Parathyroid adenoma (tissue), 2 donors: ENCODE data around the gene RNF138.

Source experiments
- H2AFZ ChIP-seq: fragments of 300-600 bp; sonication (generic); one replicate; pipeline ENCODE4 v1.7.0; 2017; ENCODE audit warnings: antibody characterized with exemption, mild to moderate bottlenecking
- H3K27ac ChIP-seq: fragments of 300-600 bp; sonication (generic); one replicate; pipeline ENCODE4 v1.7.0; 2017
- H3K27me3 ChIP-seq: fragments of 300-600 bp; sonication (generic); one replicate; pipeline ENCODE4 v1.7.0; 2017; ENCODE audit warnings: low read length; ENCODE audit not compliant: control insufficient read depth, insufficient read depth
- H3K36me3 ChIP-seq: fragments of 300-600 bp; sonication (generic); one replicate; pipeline ENCODE4 v1.7.0; 2017; ENCODE audit warnings: low read length; ENCODE audit not compliant: control insufficient read depth, insufficient read depth
- H3K4me1 ChIP-seq: fragments of 300-600 bp; sonication (generic); one replicate; pipeline ENCODE4 v1.7.0; 2017; ENCODE audit warnings: control low read depth
- H3K4me2 ChIP-seq: fragments of 300-600 bp; sonication (generic); one replicate; pipeline ENCODE4 v1.7.0; 2017; ENCODE audit warnings: low read length
- H3K4me3 ChIP-seq: fragments of 300-600 bp; sonication (generic); one replicate; pipeline ENCODE4 v1.7.0; 2017; ENCODE audit warnings: low read depth, low read length
- H3K79me2 ChIP-seq: fragments of 300-600 bp; sonication (generic); one replicate; pipeline ENCODE4 v1.7.0; 2017; ENCODE audit warnings: control low read depth
- H3K9ac ChIP-seq: fragments of 300-600 bp; sonication (generic); one replicate; pipeline ENCODE4 v1.7.0; 2017; ENCODE audit warnings: mild to moderate bottlenecking
- H3K9me3 ChIP-seq: fragments of 300-600 bp; sonication (generic); one replicate; pipeline ENCODE4 v1.7.0; 2017; ENCODE audit warnings: low read length; ENCODE audit not compliant: control insufficient read depth
- TF ChIP-seq, protein P1 (sequence below): fragments of 300-600 bp; sonication (generic); IDR thresholded peaks from one replicate; pipeline ENCODE4 v1.7.0; 2017; ENCODE audit warnings: antibody characterized with exemption, mild to moderate bottlenecking
- donor health status: primary hyperparathyroidism.

Gene RNF138

GRCh38 chr18:32148185-32148870, 56.7 kb downstream of the RNF138 start:
- H3K4me1 ChIP-seq: no peaks in the 10 kb centered on the region
- no peak overlapping the region for H3K4me3 ChIP-seq
- H3K27ac ChIP-seq: no peak overlapping the region
- no peaks in the 10 kb centered on the region for H3K27me3 ChIP-seq
- no peaks in the 10 kb centered on the region for H3K36me3 ChIP-seq
- no peaks in the 10 kb centered on the region for H3K79me2 ChIP-seq
- H3K9me3 ChIP-seq: no peaks in the 10 kb centered on the region
- H3K4me2 ChIP-seq: no peak overlapping the region
- TF ChIP-seq, protein P1, sequence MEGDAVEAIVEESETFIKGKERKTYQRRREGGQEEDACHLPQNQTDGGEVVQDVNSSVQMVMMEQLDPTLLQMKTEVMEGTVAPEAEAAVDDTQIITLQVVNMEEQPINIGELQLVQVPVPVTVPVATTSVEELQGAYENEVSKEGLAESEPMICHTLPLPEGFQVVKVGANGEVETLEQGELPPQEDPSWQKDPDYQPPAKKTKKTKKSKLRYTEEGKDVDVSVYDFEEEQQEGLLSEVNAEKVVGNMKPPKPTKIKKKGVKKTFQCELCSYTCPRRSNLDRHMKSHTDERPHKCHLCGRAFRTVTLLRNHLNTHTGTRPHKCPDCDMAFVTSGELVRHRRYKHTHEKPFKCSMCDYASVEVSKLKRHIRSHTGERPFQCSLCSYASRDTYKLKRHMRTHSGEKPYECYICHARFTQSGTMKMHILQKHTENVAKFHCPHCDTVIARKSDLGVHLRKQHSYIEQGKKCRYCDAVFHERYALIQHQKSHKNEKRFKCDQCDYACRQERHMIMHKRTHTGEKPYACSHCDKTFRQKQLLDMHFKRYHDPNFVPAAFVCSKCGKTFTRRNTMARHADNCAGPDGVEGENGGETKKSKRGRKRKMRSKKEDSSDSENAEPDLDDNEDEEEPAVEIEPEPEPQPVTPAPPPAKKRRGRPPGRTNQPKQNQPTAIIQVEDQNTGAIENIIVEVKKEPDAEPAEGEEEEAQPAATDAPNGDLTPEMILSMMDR: no peak
- no peak overlapping the region for H2AFZ ChIP-seq
- no peak overlapping the region for H3K9ac ChIP-seq

GRCh38 chr18:32152705-32153448, 61.2 kb downstream of the RNF138 start:
- Histone ChIP-seq H3K4me1 (no peaks in the 10 kb centered on the region), H3K9me3 (no peaks in the 10 kb centered on the region), H3K27ac (no peak overlapping the region), H3K4me2 (no peak overlapping the region), H3K79me2 (no peaks in the 10 kb centered on the region), H3K9ac (no peak overlapping the region), H2AFZ (no peak overlapping the region), H3K36me3 (no peaks in the 10 kb centered on the region), H3K27me3 (no peaks in the 10 kb centered on the region), H3K4me3 (no peak overlapping the region)
- TF ChIP-seq, protein P1: no peak

GRCh38 chr18:32156855-32157254, 65.2 kb downstream of the RNF138 start:
- Histone ChIP-seq H2AFZ (no peak overlapping the region), H3K27me3 (no peaks in the 10 kb centered on the region), H3K9ac (no peak overlapping the region), H3K4me2 (no peak overlapping the region), H3K4me1 (no peaks in the 10 kb centered on the region), H3K79me2 (no peaks in the 10 kb centered on the region), H3K4me3 (no peak overlapping the region), H3K9me3 (no peaks in the 10 kb centered on the region), H3K36me3 (no peaks in the 10 kb centered on the region), H3K27ac (no peak overlapping the region)
- TF ChIP-seq, protein P1: no peak

DNA sequence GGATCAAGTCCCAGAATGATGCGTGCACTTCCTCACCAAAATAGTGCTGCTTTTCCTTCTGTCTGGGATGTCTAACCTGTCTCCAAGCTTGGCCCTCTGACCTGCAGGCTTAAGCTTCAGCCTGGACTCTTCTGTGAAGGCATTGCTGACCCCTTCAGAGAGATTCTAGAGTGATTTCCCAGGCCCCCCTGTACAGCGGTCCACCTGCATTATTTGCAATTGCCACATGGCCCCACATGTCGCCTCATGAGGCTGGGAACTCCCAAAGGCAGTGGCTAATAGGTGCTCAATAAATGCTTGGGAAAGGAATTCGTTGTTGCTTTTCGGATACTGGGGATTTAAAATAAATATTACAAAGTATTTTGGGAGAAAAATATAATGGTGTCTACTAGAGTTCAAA, 65.9 kb downstream of the RNF138 start:
- no peaks in the 10 kb centered on the region for H3K36me3 ChIP-seq
- H2AFZ ChIP-seq: peak overlapping the region; percentile 45
- no peak overlapping the region for H3K4me3 ChIP-seq
- H3K9ac ChIP-seq: no peak overlapping the region
- no peaks in the 10 kb centered on the region for H3K79me2 ChIP-seq
- no peak overlapping the region for H3K4me2 ChIP-seq
- no peak overlapping the region for H3K27ac ChIP-seq
- TF ChIP-seq, protein P1: no peak
- H3K9me3 ChIP-seq: no peaks in the 10 kb centered on the region
- H3K4me1 ChIP-seq: no peaks in the 10 kb centered on the region
- H3K27me3 ChIP-seq: no peaks in the 10 kb centered on the region
